ENCODE results near the gene PPARG. TPM values are rescaled to one million over a fixed set of nuclear protein-coding genes. Genes with fewer than 3 reads are reported as not detected.
"Not testable (repeated sequence)": the region's sequence is repeated elsewhere in the genome, so short reads cannot be mapped to it uniquely, and the experiment has no call there.

Gene PPARG
- total RNA-seq, 1 experiment from 2014 or later = 0.79 TPM

GRCh38 chr3:12273045-12273695 is 15.7 kb upstream of the PPARG start (continued):
- TF ChIP-seq PRDM15 (CRISPR knock-in tag; IDR thresholded peaks at IDR 0.05) (no peak), ZNF263 (CRISPR knock-in tag; IDR thresholded peaks at IDR 0.05; ENCODE audit: low read depth) (no peak), PREB (CRISPR knock-in tag; IDR thresholded peaks at IDR 0.05; ENCODE audit: borderline replicate concordance) (no peak), ELF4 (CRISPR knock-in tag; IDR thresholded peaks at IDR 0.05; ENCODE audit: low read depth) (no peak), JUN (CRISPR knock-in tag; IDR thresholded peaks at IDR 0.05) (no peak), CDX4 (CRISPR knock-in tag; IDR thresholded peaks at IDR 0.05; ENCODE audit: borderline replicate concordance) (no peak), TP53 (CRISPR knock-in tag; IDR thresholded peaks at IDR 0.05) (no peak), MLX (CRISPR knock-in tag; IDR thresholded peaks at IDR 0.05) (no peak)

GRCh38 chr3:12275974-12276650 is 12.8 kb upstream of the PPARG start:
- ChIA-PET POLR2A (no interaction called here), CTCF (no interaction called here)
- no peak for DNase-seq (ENCODE audit: low spot score)
- Mint-ChIP-seq H3K9me3 (no peaks in the 10 kb centered on the region), H3K4me3 (no peak overlapping the region), H3K27ac (no peak overlapping the region), H3K36me3 (no peaks in the 10 kb centered on the region), H3K27me3 (ENCODE audit: low read depth) (no peaks in the 10 kb centered on the region; the same call in 1 of the 2 replicates), H3K4me1 (no peaks in the 10 kb centered on the region)
- TF ChIP-seq PREB (CRISPR knock-in tag; IDR thresholded peaks at IDR 0.05; ENCODE audit: borderline replicate concordance) (no peak), SMAD3 (CRISPR knock-in tag; IDR thresholded peaks at IDR 0.05; ENCODE audit: borderline replicate concordance) (no peak)
- ATAC-seq = no peak

GRCh38 chr3:12276827-12277226 is 12.0 kb upstream of the PPARG start:
- ATAC-seq; H3K4me3 Mint-ChIP-seq; DNase-seq (ENCODE audit: low spot score); H3K9me3 Mint-ChIP-seq; CTCF ChIA-PET; POLR2A ChIA-PET; H3K27ac Mint-ChIP-seq; H3K27me3 Mint-ChIP-seq (ENCODE audit: low read depth); H3K4me1 Mint-ChIP-seq; H3K36me3 Mint-ChIP-seq: not testable (repeated sequence)

GRCh38 chr3:12278566-12278965 is 10.3 kb upstream of the PPARG start:
- H3K36me3 Mint-ChIP-seq = no peaks in the 10 kb centered on the region
- no peak for TF ChIP-seq MAX (CRISPR knock-in tag; IDR thresholded peaks at IDR 0.05)
- no peak for TF ChIP-seq FOXJ3 (CRISPR knock-in tag; IDR thresholded peaks at IDR 0.05; ENCODE audit: borderline replicate concordance)
- TF ChIP-seq AR (CRISPR knock-in tag; IDR thresholded peaks at IDR 0.05) = no peak
- TF ChIP-seq CBFB (CRISPR knock-in tag; IDR thresholded peaks at IDR 0.05; ENCODE audit: low read depth) = no peak
- no peak for TF ChIP-seq PRDM15 (CRISPR knock-in tag; IDR thresholded peaks at IDR 0.05)

More at GRCh38 chr3:12278566-12278965, 10.3 kb upstream of the PPARG start:
- Mint-ChIP-seq H3K4me3 (no peak overlapping the region), H3K27ac (no peak overlapping the region), H3K4me1 (no peaks in the 10 kb centered on the region), H3K9me3 (no peaks in the 10 kb centered on the region), H3K27me3 (ENCODE audit: low read depth) (no peaks in the 10 kb centered on the region; the same call in 1 of the 2 replicates)
- POLR2A ChIA-PET = no interaction called here
- ATAC-seq = no peak
- DNase-seq (ENCODE audit: low spot score) = no peak
- CTCF ChIA-PET = no interaction called here
